Neuronal stem cell (in vitro differentiated cells): ENCODE results near the gene HOXB9. TPM values are rescaled to one million over a fixed set of nuclear protein-coding genes. Genes with fewer than 3 reads are reported as not detected.

ENCODE experiments used
- DNase-seq: peaks from one replicate; pipeline ENCODE4 v3.0.0-alpha.2; 2013; ENCODE audit warnings: low spot score
- H2AFZ ChIP-seq: one replicate; pipeline ENCODE4 v1.6.1; 2013; ENCODE audit warnings: mild to moderate bottlenecking, low read length, inconsistent platforms
- H2AK5ac ChIP-seq: 2 replicates; pipeline ENCODE4 v1.6.1; 2013; ENCODE audit warnings: low read depth, mild to moderate bottlenecking, inconsistent platforms, low read length, moderate library complexity, mixed read lengths
- H2BK120ac ChIP-seq: 2 replicates; pipeline ENCODE4 v1.6.1; 2013; ENCODE audit warnings: low read depth, mild to moderate bottlenecking, inconsistent platforms, low read length, moderate library complexity, mixed read lengths
- H2BK12ac ChIP-seq: one replicate; pipeline ENCODE4 v1.6.1; 2013; ENCODE audit warnings: low read length, inconsistent platforms
- H2BK15ac ChIP-seq: 2 replicates; pipeline ENCODE4 v1.6.1; 2013; ENCODE audit warnings: mild to moderate bottlenecking, low read length, inconsistent platforms, mixed read lengths
- H2BK5ac ChIP-seq: one replicate; pipeline ENCODE4 v1.6.1; 2013; ENCODE audit warnings: inconsistent platforms, mild to moderate bottlenecking, low read length, moderate library complexity
- H3K14ac ChIP-seq: one replicate; pipeline ENCODE4 v1.6.1; 2013; ENCODE audit warnings: low read length, inconsistent platforms
- H3K18ac ChIP-seq: 2 replicates; pipeline ENCODE4 v1.6.1; 2013; ENCODE audit warnings: low read length, inconsistent platforms
- H3K23ac ChIP-seq: 2 replicates; pipeline ENCODE4 v1.6.1; 2013; ENCODE audit warnings: low read depth, mild to moderate bottlenecking, mixed read lengths, low read length, inconsistent platforms; ENCODE audit not compliant: poor library complexity
- H3K27ac ChIP-seq: replicated peaks from 3 replicates; pipeline ENCODE4 v1.5.1; 2013; ENCODE audit warnings: low read length, inconsistent platforms
- H3K27me3 ChIP-seq, 3 experiments: 2 replicates each; pipeline ENCODE4 v1.6.1; 2013; ENCODE audit warnings: low read length in 3 of 3, mild to moderate bottlenecking in 2 of 3, inconsistent platforms in 1 of 3, low read depth in 1 of 3, mixed read lengths in 1 of 3, moderate library complexity in 1 of 3; ENCODE audit not compliant: control insufficient read depth in 3 of 3, insufficient read depth in 3 of 3
- H3K36me3 ChIP-seq, 2 donors: replicated peaks in 1 of 2; 2 replicates each; pipeline ENCODE4 v1.6.1; 2013; ENCODE audit warnings: low read length in 2 of 2; ENCODE audit not compliant: control insufficient read depth in 2 of 2, insufficient read depth in 2 of 2
- H3K4ac ChIP-seq: 2 replicates; pipeline ENCODE4 v1.6.1; 2013; ENCODE audit warnings: inconsistent platforms, mild to moderate bottlenecking, low read length, moderate library complexity
- H3K4me1 ChIP-seq, 2 donors: 1 replicate in 1 of 2; 2 replicates in 1 of 2; pipeline ENCODE4 v1.6.1; 2013; ENCODE audit warnings: low read length in 2 of 2, low read depth in 1 of 2; ENCODE audit not compliant: control insufficient read depth in 2 of 2, insufficient read depth in 1 of 2
- H3K4me2 ChIP-seq: one replicate; pipeline ENCODE4 v1.6.1; 2013; ENCODE audit warnings: mild to moderate bottlenecking, low read length, inconsistent platforms; ENCODE audit not compliant: insufficient read depth, poor library complexity, severe bottlenecking
- H3K4me3 ChIP-seq, 2 donors: 2 replicates each; pipeline ENCODE4 v1.5.1; 2013; ENCODE audit warnings: low read length in 2 of 2, mild to moderate bottlenecking in 2 of 2, inconsistent platforms in 1 of 2, moderate library complexity in 1 of 2
- H3K79me1 ChIP-seq: one replicate; pipeline ENCODE4 v1.6.1; 2013; ENCODE audit warnings: low read depth, mild to moderate bottlenecking, inconsistent platforms, low read length, moderate library complexity
- H3K9ac ChIP-seq: one replicate; pipeline ENCODE4 v1.6.1; 2013; ENCODE audit warnings: mild to moderate bottlenecking, low read depth, low read length, inconsistent platforms; ENCODE audit not compliant: poor library complexity
- H3K9me3 ChIP-seq, 2 donors: replicated peaks in 1 of 2; 2 replicates each; pipeline versions ENCODE3 to v1.6.1; 2013; ENCODE audit warnings: low read length in 2 of 2, mild to moderate bottlenecking in 2 of 2, inconsistent platforms in 1 of 2, low read depth in 1 of 2, mixed read lengths in 1 of 2, moderate library complexity in 1 of 2; ENCODE audit not compliant: control insufficient read depth in 2 of 2, insufficient read depth in 1 of 2
- H4K8ac ChIP-seq: one replicate; pipeline ENCODE4 v1.6.1; 2013; ENCODE audit warnings: low read depth, mild to moderate bottlenecking, inconsistent platforms, low read length, moderate library complexity
- H4K91ac ChIP-seq: one replicate; pipeline ENCODE4 v1.6.1; 2013; ENCODE audit warnings: low read length, low read depth, mild to moderate bottlenecking, inconsistent platforms; ENCODE audit not compliant: poor library complexity
- WGBS, 2 donors: extraction: QIAGEN DNeasy Blood & Tissue Kit; methylation state at CpG; one replicate each; pipeline ENCODE4 v1.1.7; 2013; ENCODE audit warnings: missing lambda C conversion rate in 2 of 2, mixed read lengths in 1 of 2; ENCODE audit not compliant: insufficient read length in 2 of 2, insufficient replicate concordance in 1 of 2; ENCODE audit errors: extremely low coverage in 2 of 2; 5-methylcytosine and 5-hydroxymethylcytosine counted together
- polyA plus RNA-seq, 2 experiments: library from polyadenylated mRNA; stranded (reverse); fragments of 200-250 nt; gene quantifications; one replicate each; pipeline ENCODE4 v1.2.3, GENCODE V29; 2013

HOXB9 gene
- polyA plus RNA-seq (2013, experiment 1 of 2): not detected
- not detected for polyA plus RNA-seq (2013, experiment 2 of 2)

GRCh38 chr17:48626245-48627117, at the start of gene HOXB9:
TSS of gene HOXB9 (minus strand) at chr17:48626358. CDS start at chr17:48626269, 89 bp downstream.
- H4K8ac ChIP-seq: no peak within 1 kb of the TSS
- no peak within 1 kb of the TSS for H3K14ac ChIP-seq
- H3K4me1 ChIP-seq: peaks cover 0 to 4% of the 10 kb centered on the region in 2 donors
- H2BK12ac ChIP-seq: no peak within 1 kb of the TSS
- no peak within 1 kb of the TSS for H2BK5ac ChIP-seq
- H3K79me1 ChIP-seq: no peaks in the 10 kb centered on the region
- no peak within 1 kb of the TSS for H2AK5ac ChIP-seq
- no peak within 1 kb of the TSS for H2BK15ac ChIP-seq
- peak within 1 kb of the TSS; percentile 63 for H3K23ac ChIP-seq
- peaks cover 0 to 7% of the 10 kb centered on the region in 2 donors for H3K9me3 ChIP-seq
- no peak within 1 kb of the TSS for H4K91ac ChIP-seq
- no peak within 1 kb of the TSS for H3K9ac ChIP-seq
- no peak for DNase-seq
- H3K4ac ChIP-seq: no peak within 1 kb of the TSS
- H3K27ac ChIP-seq: no peak within 1 kb of the TSS
- H3K36me3 ChIP-seq: no peaks in the 10 kb centered on the region
- H3K4me2 ChIP-seq: no peak within 1 kb of the TSS
- H3K27me3 ChIP-seq: peaks cover 53 to 100% (median 99%) of the 10 kb centered on the region in 3 experiments
- H2BK120ac ChIP-seq: no peak within 1 kb of the TSS
- H2AFZ ChIP-seq: peak within 1 kb of the TSS; percentile 82
- H3K4me3 ChIP-seq: peak within 1 kb of the TSS in 1 of 2 donors; percentile 21
- H3K18ac ChIP-seq: no peak within 1 kb of the TSS
- WGBS, 2 donors: no CpG with 5 or more reads among the region's 50 CpGs

- H3K9ac ChIP-seq: no peak overlapping the region
- peaks cover 2% of the 10 kb centered on the region for H3K79me1 ChIP-seq
- H2BK5ac ChIP-seq: no peak overlapping the region
- no peaks in the 10 kb centered on the region for H3K9me3 ChIP-seq
- no peak overlapping the region for H3K14ac ChIP-seq
- no peak overlapping the region for H4K91ac ChIP-seq
- H2BK15ac ChIP-seq: no peak overlapping the region
- WGBS, 2 donors: no CpG with 5 or more reads among the region's 2 CpGs
- no peak overlapping the region for H3K4me3 ChIP-seq
- H3K23ac ChIP-seq: no peak overlapping the region
- H3K4ac ChIP-seq: no peak overlapping the region
- H2BK120ac ChIP-seq: no peak overlapping the region
- no peak overlapping the region for H2AK5ac ChIP-seq
- H2AFZ ChIP-seq: no peak overlapping the region
- no peak overlapping the region for H2BK12ac ChIP-seq
- DNase-seq: no peak
- H3K4me1 ChIP-seq: peaks cover 0 to 1% of the 10 kb centered on the region in 2 donors
- no peak overlapping the region for H3K4me2 ChIP-seq
- H3K36me3 ChIP-seq: no peaks in the 10 kb centered on the region
- no peak overlapping the region for H3K18ac ChIP-seq
- H3K27me3 ChIP-seq: peaks cover 0 to 11% (median 8%) of the 10 kb centered on the region in 3 experiments
- H4K8ac ChIP-seq: no peak overlapping the region
- no peak overlapping the region for H3K27ac ChIP-seq
Observed at GRCh38 chr17:48672340-48672739, 46.2 kb upstream of the HOXB9 start.

DNA sequence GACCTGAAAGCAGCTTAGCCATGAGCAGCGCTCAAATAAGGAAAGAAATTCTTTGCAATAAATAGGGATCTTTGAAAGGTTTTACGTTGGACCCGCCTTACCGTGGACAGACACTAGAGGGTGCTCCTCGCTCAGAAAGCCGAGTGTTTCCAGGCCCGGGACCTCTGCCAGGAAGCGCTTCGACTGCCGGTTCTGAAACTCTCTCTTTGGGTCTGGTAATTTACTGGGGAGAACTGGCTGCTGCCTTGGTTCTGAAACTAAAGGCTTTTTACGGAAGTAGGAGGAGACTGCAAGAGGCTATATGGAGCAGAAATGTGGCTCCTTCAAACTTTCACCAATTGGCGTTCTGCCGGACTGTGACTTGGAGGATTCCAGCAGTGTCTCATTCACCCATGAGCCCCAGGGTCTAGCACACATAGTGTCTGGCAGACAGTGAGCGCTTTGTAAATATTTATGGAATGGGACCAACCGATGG, 45.6 kb upstream of the HOXB9 start:
- Histone ChIP-seq H4K8ac (no peak overlapping the region), H3K27ac (no peak overlapping the region), H2BK120ac (no peak overlapping the region), H3K9ac (no peak overlapping the region), H3K14ac (no peak overlapping the region), H2BK15ac (no peak overlapping the region), H4K91ac (no peak overlapping the region), H3K4ac (no peak overlapping the region), H2AK5ac (no peak overlapping the region), H3K4me1 (peaks cover 0 to 1% of the 10 kb centered on the region in 2 donors), H2BK12ac (no peak overlapping the region), H3K36me3 (no peaks in the 10 kb centered on the region), H3K79me1 (peaks cover 2% of the 10 kb centered on the region), H3K27me3 (peaks cover 0 to 5% (median 2%) of the 10 kb centered on the region in 3 experiments), H3K4me3 (peak overlapping the region in 1 of 2 donors; percentile 13), H3K23ac (no peak overlapping the region), H3K9me3 (no peaks in the 10 kb centered on the region), H2AFZ (peak overlapping the region; percentile 90), H3K18ac (no peak overlapping the region), H3K4me2 (peak overlapping the region; percentile 56), H2BK5ac (no peak overlapping the region)
- no CpG with 5 or more reads among the region's 15 CpGs for WGBS, 2 donors
- DNase-seq: peak; percentile 73
